ENCODE results near the gene MTA3.

MTA3 gene

GRCh38 chr2:42754021-42754775 lies 185.8 kb downstream of the MTA3 start:
- TF ChIP-seq ZBTB7A (IDR thresholded peaks at IDR 0.05; ENCODE audit: low read depth): no peak

DNA sequence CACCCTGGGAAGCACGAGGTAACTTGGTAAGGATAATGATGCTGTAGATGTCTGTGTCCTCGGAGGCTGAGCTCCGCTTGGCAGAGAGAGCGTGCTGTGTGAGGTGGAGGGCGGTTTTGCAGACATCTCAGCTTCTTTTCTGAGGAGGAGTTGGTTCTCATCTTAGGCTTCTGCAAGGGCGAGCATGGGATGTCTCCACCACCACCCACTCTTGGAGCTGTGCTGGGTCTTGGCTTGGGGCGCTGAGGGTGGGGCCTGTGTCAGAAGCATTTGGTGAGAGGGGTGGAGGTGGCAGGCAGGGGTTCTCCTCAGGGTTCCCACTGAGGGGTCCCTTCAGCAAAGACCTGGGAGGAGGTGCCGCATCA lies 186.3 kb downstream of the MTA3 start:
- TF ChIP-seq TAF1 (IDR thresholded peaks at IDR 0.05; ENCODE audit: low read depth) (no peak), TCF12 (IDR thresholded peaks at IDR 0.05; ENCODE audit: low read depth) (no peak), ZBTB7A (IDR thresholded peaks at IDR 0.05; ENCODE audit: low read depth) (no peak), FOXM1 (IDR thresholded peaks at IDR 0.05; ENCODE audit: borderline replicate concordance, low read depth) (no peak), NFIC (IDR thresholded peaks at IDR 0.05) (no peak), CEBPB (IDR thresholded peaks at IDR 0.05) (no peak), CREB1 (IDR thresholded peaks at IDR 0.05; ENCODE audit: low read depth) (no peak), EGR1 (IDR thresholded peaks at IDR 0.05) (no peak), MAX (IDR thresholded peaks at IDR 0.05) (no peak), EP300 (IDR thresholded peaks at IDR 0.05; ENCODE audit: borderline replicate concordance) (no peak), TEAD4 (IDR thresholded peaks at IDR 0.05) (no peak), RAD21 (IDR thresholded peaks at IDR 0.05; ENCODE audit: low read depth) (no peak), YY1 (IDR thresholded peaks at IDR 0.05; ENCODE audit: low read depth) (no peak)
- TF ChIP-seq, protein P1, sequence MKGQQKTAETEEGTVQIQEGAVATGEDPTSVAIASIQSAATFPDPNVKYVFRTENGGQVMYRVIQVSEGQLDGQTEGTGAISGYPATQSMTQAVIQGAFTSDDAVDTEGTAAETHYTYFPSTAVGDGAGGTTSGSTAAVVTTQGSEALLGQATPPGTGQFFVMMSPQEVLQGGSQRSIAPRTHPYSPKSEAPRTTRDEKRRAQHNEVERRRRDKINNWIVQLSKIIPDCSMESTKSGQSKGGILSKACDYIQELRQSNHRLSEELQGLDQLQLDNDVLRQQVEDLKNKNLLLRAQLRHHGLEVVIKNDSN (IDR thresholded peaks at IDR 0.05): no peak
- TF ChIP-seq, protein P2, sequence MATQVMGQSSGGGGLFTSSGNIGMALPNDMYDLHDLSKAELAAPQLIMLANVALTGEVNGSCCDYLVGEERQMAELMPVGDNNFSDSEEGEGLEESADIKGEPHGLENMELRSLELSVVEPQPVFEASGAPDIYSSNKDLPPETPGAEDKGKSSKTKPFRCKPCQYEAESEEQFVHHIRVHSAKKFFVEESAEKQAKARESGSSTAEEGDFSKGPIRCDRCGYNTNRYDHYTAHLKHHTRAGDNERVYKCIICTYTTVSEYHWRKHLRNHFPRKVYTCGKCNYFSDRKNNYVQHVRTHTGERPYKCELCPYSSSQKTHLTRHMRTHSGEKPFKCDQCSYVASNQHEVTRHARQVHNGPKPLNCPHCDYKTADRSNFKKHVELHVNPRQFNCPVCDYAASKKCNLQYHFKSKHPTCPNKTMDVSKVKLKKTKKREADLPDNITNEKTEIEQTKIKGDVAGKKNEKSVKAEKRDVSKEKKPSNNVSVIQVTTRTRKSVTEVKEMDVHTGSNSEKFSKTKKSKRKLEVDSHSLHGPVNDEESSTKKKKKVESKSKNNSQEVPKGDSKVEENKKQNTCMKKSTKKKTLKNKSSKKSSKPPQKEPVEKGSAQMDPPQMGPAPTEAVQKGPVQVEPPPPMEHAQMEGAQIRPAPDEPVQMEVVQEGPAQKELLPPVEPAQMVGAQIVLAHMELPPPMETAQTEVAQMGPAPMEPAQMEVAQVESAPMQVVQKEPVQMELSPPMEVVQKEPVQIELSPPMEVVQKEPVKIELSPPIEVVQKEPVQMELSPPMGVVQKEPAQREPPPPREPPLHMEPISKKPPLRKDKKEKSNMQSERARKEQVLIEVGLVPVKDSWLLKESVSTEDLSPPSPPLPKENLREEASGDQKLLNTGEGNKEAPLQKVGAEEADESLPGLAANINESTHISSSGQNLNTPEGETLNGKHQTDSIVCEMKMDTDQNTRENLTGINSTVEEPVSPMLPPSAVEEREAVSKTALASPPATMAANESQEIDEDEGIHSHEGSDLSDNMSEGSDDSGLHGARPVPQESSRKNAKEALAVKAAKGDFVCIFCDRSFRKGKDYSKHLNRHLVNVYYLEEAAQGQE (IDR thresholded peaks at IDR 0.05; ENCODE audit: low read depth): no peak

GRCh38 chr2:42755191-42755880 lies 186.9 kb downstream of the MTA3 start:
- TF ChIP-seq EGR1 (IDR thresholded peaks at IDR 0.05) (no peak), RAD21 (IDR thresholded peaks at IDR 0.05; ENCODE audit: low read depth) (no peak), ZBTB7A (IDR thresholded peaks at IDR 0.05; ENCODE audit: low read depth) (no peak)

GRCh38 chr2:42756150-42756775 lies 187.8 kb downstream of the MTA3 start:
- TF ChIP-seq EP300 (IDR thresholded peaks at IDR 0.05; ENCODE audit: borderline replicate concordance): no peak
- no peak for TF ChIP-seq EGR1 (IDR thresholded peaks at IDR 0.05)
- no peak for TF ChIP-seq MAX (IDR thresholded peaks at IDR 0.05)
- TF ChIP-seq TEAD4 (IDR thresholded peaks at IDR 0.05): no peak
- TF ChIP-seq, protein P2 (IDR thresholded peaks at IDR 0.05; ENCODE audit: low read depth): no peak
- TF ChIP-seq FOXM1 (IDR thresholded peaks at IDR 0.05; ENCODE audit: borderline replicate concordance, low read depth): no peak
- TF ChIP-seq CREB1 (IDR thresholded peaks at IDR 0.05; ENCODE audit: low read depth): no peak
- TF ChIP-seq TAF1 (IDR thresholded peaks at IDR 0.05; ENCODE audit: low read depth): no peak
- no peak for TF ChIP-seq ZBTB7A (IDR thresholded peaks at IDR 0.05; ENCODE audit: low read depth)
- no peak for TF ChIP-seq YY1 (IDR thresholded peaks at IDR 0.05; ENCODE audit: low read depth)
- TF ChIP-seq RAD21 (IDR thresholded peaks at IDR 0.05; ENCODE audit: low read depth): no peak
- TF ChIP-seq CEBPB (IDR thresholded peaks at IDR 0.05): no peak
- no peak for TF ChIP-seq TCF12 (IDR thresholded peaks at IDR 0.05; ENCODE audit: low read depth)
- TF ChIP-seq NFIC (IDR thresholded peaks at IDR 0.05): no peak
- TF ChIP-seq, protein P1 (IDR thresholded peaks at IDR 0.05): no peak

GRCh38 chr2:42756966-42757513 lies 188.6 kb downstream of the MTA3 start:
- TF ChIP-seq CREB1 (IDR thresholded peaks at IDR 0.05; ENCODE audit: low read depth): no peak
- no peak for TF ChIP-seq EP300 (IDR thresholded peaks at IDR 0.05; ENCODE audit: borderline replicate concordance)
- TF ChIP-seq TEAD4 (IDR thresholded peaks at IDR 0.05): no peak
- no peak for TF ChIP-seq MAX (IDR thresholded peaks at IDR 0.05)
- no peak for TF ChIP-seq YY1 (IDR thresholded peaks at IDR 0.05; ENCODE audit: low read depth)
- TF ChIP-seq EGR1 (IDR thresholded peaks at IDR 0.05): no peak
- no peak for TF ChIP-seq ZBTB7A (IDR thresholded peaks at IDR 0.05; ENCODE audit: low read depth)
